Uterus (tissue), 4 donors: Measurements from ENCODE around the gene APP. TPM values are rescaled to one million over a fixed set of nuclear protein-coding genes. Genes with fewer than 3 reads are reported as not detected.

Experiments used
- DNase-seq, 2 donors: peaks; one replicate each; pipeline ENCODE4 v3.0.0-alpha.2; 2019 to 2020
- H3K27ac ChIP-seq, 2 donors: fragments of 200-600 bp; sonication (generic); 1 replicate in 1 of 2; 2 replicates in 1 of 2; pipeline ENCODE4 v1.5.1; 2016 to 2018
- H3K27me3 ChIP-seq, 2 donors: fragments of 200-600 bp; sonication (generic); one replicate each; pipeline ENCODE4 v1.5.1; 2018 to 2019; ENCODE audit warnings: control low read depth in 1 of 2
- H3K36me3 ChIP-seq, 2 donors: fragments of 200-600 bp; sonication (generic); one replicate each; pipeline ENCODE4 v1.5.1; 2019; ENCODE audit warnings: control low read depth in 1 of 2
- H3K4me1 ChIP-seq, 2 donors: fragments of 200-600 bp; sonication (generic); one replicate each; pipeline ENCODE4 v1.5.1; 2018 to 2019; ENCODE audit warnings: control low read depth in 1 of 2
- H3K4me3 ChIP-seq, 2 donors: fragments of 200-600 bp; sonication (generic); 1 replicate in 1 of 2; 2 replicates in 1 of 2; pipeline ENCODE4 v1.5.1; 2018 to 2019; ENCODE audit warnings: mild to moderate bottlenecking in 1 of 2
- H3K9me3 ChIP-seq, 2 donors: fragments of 200-600 bp; sonication (generic); one replicate each; pipeline ENCODE4 v1.5.1; 2019; ENCODE audit warnings: control low read depth in 1 of 2
- POLR2A ChIP-seq, 2 donors: fragments of 450-650 bp; IDR thresholded peaks; one replicate each; pipeline ENCODE4 v1.6.1; 2016; ENCODE audit warnings: antibody characterized with exemption in 2 of 2, mild to moderate bottlenecking in 1 of 2, moderate library complexity in 1 of 2
- intact Hi-C: fragments of 100-400 bp; cut with DNase I; formaldehyde crosslinking; loops from one replicate; pipeline ENCODE4 v1.15.1; 2023; ENCODE audit warnings: low total_unique reads
- total RNA-seq, 4 donors: library from RNA; depleted of rRNA in 3 of 4; stranded (reverse); fragments of >200 nt in 3 of 4; gene quantifications; one replicate each; pipeline versions ENCODE4 v1.1.0 to v1.2.4, GENCODE V29; 2014 to 2023
- TF ChIP-seq, protein P1 (sequence below), 4 experiments: fragments of 200-600 bp in 2 of 4; fragments of 450-650 bp in 2 of 4; sonication (generic) in 2 of 4; IDR thresholded peaks; one replicate each; pipeline ENCODE4 v1.5.1; 2016 to 2019; ENCODE audit warnings: antibody characterized with exemption in 4 of 4, mild to moderate bottlenecking in 2 of 4, moderate library complexity in 1 of 4
- donor health status: DM: yes; HTN: yes; CAD: no.

Gene APP
- total RNA-seq, 4 donors from 2014 or later: 212 to 537 (median 430) TPM

DNA sequence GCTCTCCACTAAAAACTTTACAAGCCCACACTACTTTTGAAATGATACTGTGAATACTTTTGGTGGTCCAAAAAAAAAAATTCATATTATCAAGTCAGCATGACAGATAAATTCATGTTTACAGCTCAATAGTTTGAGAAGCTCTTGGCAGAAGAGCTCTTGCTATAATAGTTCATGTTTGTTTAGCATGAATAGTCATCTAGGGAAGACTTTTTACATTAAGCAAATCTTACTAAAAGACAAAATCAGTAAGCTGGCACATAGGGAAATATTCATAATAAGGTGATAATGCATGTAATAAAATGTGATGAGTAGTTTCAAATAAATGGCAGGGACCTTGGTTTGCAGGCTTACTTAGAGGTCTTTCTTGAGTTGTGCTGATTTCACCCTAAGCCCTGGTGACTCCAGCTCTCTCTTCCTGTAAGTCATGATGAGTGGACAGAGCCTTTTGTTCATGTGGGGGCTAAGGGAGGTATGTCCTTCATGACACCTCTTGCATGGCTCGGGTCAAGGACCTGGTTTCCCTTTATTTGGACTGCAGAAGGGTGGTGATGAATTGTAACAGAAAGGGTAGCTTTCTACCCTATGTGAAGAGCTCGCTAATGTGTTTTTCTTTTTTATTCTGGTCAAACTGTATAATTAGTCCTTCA lies 269.1 kb downstream of the APP start:
- no peak for DNase-seq
- no peaks in the 10 kb centered on the region for H3K4me1 ChIP-seq
- H3K27me3 ChIP-seq: no peaks in the 10 kb centered on the region
- H3K4me3 ChIP-seq: no peak overlapping the region
- no peaks in the 10 kb centered on the region for H3K36me3 ChIP-seq
- TF ChIP-seq POLR2A (IDR thresholded peaks at IDR 0.05): no peak
- TF ChIP-seq, protein P1, sequence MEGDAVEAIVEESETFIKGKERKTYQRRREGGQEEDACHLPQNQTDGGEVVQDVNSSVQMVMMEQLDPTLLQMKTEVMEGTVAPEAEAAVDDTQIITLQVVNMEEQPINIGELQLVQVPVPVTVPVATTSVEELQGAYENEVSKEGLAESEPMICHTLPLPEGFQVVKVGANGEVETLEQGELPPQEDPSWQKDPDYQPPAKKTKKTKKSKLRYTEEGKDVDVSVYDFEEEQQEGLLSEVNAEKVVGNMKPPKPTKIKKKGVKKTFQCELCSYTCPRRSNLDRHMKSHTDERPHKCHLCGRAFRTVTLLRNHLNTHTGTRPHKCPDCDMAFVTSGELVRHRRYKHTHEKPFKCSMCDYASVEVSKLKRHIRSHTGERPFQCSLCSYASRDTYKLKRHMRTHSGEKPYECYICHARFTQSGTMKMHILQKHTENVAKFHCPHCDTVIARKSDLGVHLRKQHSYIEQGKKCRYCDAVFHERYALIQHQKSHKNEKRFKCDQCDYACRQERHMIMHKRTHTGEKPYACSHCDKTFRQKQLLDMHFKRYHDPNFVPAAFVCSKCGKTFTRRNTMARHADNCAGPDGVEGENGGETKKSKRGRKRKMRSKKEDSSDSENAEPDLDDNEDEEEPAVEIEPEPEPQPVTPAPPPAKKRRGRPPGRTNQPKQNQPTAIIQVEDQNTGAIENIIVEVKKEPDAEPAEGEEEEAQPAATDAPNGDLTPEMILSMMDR (IDR thresholded peaks at IDR 0.05): no peak
- no peak overlapping the region for H3K27ac ChIP-seq
- intact Hi-C loops: no loop called here
- no peaks in the 10 kb centered on the region for H3K9me3 ChIP-seq

DNA sequence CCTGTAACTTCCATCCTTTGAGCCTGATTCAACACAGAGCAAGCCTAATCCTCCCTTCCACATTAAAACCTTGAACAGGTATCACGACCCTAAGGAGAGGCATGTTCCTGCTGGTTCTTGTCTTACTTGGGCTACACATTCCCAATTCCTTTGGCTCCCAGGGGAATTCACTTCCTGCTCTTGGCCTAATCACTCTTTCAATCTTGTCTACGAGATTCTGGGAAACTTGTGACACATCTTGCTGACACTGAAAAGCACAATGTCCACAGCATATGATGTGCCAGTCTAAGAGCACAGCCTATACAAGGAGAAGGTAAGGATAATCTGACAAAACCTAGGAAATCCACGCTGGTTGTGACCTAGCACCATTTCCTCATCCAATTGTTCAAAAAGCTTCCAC lies 271.9 kb downstream of the APP start:
- intact Hi-C loops: no loop called here

DNA sequence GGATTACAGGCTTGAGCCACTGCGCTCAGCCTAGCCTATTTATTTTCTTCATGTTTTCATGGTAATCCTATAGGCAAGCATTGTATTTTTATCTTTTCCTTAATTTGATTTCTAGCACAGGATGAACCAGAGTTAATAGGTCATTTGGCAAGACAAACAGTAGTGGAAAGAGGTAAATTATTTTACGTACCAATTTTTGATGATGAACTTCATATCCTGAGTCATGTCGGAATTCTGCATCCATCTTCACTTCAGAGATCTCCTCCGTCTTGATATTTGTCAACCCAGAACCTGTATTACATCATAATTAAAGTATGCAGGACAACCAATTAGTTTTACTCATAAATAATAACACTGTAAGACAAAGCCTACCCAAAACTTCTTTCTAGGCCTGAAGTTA lies 273.2 kb downstream of the APP start:
- intact Hi-C loops: no loop called here
- H3K9me3 ChIP-seq: no peaks in the 10 kb centered on the region
- DNase-seq: no peak
- no peaks in the 10 kb centered on the region for H3K27me3 ChIP-seq
- no peak overlapping the region for H3K4me3 ChIP-seq
- TF ChIP-seq, protein P1 (IDR thresholded peaks at IDR 0.05): no peak
- TF ChIP-seq POLR2A (IDR thresholded peaks at IDR 0.05): no peak
- no peaks in the 10 kb centered on the region for H3K36me3 ChIP-seq
- H3K4me1 ChIP-seq: no peaks in the 10 kb centered on the region
- H3K27ac ChIP-seq: peak overlapping the region in 1 of 2 donors; percentile 39

More for the DNA sequence above, 271.9 kb downstream of the APP start:
- no peaks in the 10 kb centered on the region for H3K4me1 ChIP-seq
- H3K27ac ChIP-seq: peak overlapping the region in 1 of 2 donors; percentile 39
- TF ChIP-seq POLR2A (IDR thresholded peaks at IDR 0.05): no peak
- TF ChIP-seq, protein P1 (IDR thresholded peaks at IDR 0.05): no peak
- H3K4me3 ChIP-seq: no peak overlapping the region
- DNase-seq: no peak
- H3K36me3 ChIP-seq: no peaks in the 10 kb centered on the region
- H3K27me3 ChIP-seq: no peaks in the 10 kb centered on the region
- H3K9me3 ChIP-seq: no peaks in the 10 kb centered on the region

DNA sequence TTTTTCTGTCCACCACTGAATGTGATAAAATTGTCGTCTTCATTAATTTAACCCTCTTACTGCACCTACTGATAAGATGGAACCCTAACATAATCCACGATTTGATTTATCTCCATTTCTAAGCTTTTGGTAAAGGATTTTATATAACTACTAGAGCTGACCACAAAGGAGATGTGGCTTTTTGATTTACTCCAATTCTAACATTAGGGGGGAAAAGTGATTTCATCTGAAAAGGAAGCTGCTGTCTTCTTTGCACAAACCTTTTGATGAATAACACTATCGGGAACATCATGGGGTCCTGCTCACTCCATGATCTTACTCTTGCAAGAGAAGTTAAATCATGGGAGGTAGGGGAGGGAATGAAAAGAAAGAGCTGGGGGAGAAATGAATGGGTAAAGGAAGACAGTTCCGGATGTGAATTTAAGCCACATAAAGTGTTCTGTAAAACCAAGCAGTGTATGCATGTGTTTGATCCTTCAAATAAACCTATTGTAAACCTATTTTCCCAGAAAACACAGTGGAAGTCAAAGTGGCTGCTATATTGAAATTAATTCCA lies 274.0 kb downstream of the APP start:
- intact Hi-C loops: no loop called here
- H3K27ac ChIP-seq: peak overlapping the region in 1 of 2 donors; percentile 46

More for the DNA sequence above, 274.0 kb downstream of the APP start:
- TF ChIP-seq POLR2A (IDR thresholded peaks at IDR 0.05): no peak
- TF ChIP-seq, protein P1 (IDR thresholded peaks at IDR 0.05): no peak
- Histone ChIP-seq H3K9me3 (no peaks in the 10 kb centered on the region), H3K27me3 (no peaks in the 10 kb centered on the region), H3K4me3 (no peak overlapping the region), H3K36me3 (no peaks in the 10 kb centered on the region), H3K4me1 (no peaks in the 10 kb centered on the region)
- no peak for DNase-seq
